K562 (cell line): Measurements from ENCODE around the gene GIGYF2. TPM values are rescaled to one million over a fixed set of nuclear protein-coding genes. Genes with fewer than 3 reads are reported as not detected.

Experiments
- ATAC-seq: fragments of 200-7000 bp; cut with Tn5 transposase; 3 replicates; pipeline ENCODE4 v1.9.1; 2020; ENCODE audit warnings: moderate library complexity
- BruUV-seq: library from RNA; stranded (reverse); fragments of 400-500 nt; replicated peaks from 2 replicates; lab custom pipeline; 2021; lab: Mats Ljungman, UMichigan
- CTCF ChIA-PET: fragments of 300-600 bp; formaldehyde crosslinking; extraction: SDS; loops from one replicate; lab custom pipeline; 2021; ENCODE audit warnings: low intra/inter-chr PET ratio; lab: Yijun Ruan, JAX
- POLR2A ChIA-PET: fragments of 300-600, 350-650 bp; sonication (Branson Sonifier 250); formaldehyde crosslinking; extraction: SDS; loops from one replicate; lab custom pipeline; 2021; ENCODE audit warnings: antibody characterized with exemption, inconsistent platforms; lab: Yijun Ruan, JAX
- DNase-seq, 4 experiments: peaks; one replicate each; pipeline versions ENCODE4 v3.0.0 to v3.0.0-alpha.2; 2011 to 2018; ENCODE audit warnings: low spot score in 3 of 4, mixed read lengths in 3 of 4; ENCODE audit errors: extremely low read depth in 1 of 4
- FAIRE-seq: peaks from 2 replicates; lab custom pipeline; 2011; peaks lifted over from hg19 to GRCh38; lab: Jason Lieb, UNC
- H2AFZ ChIP-seq: 2 replicates; pipeline ENCODE4 v1.6.0; 2011; ENCODE audit warnings: low read depth, low read length, control low read depth, inconsistent platforms
- H3K27ac ChIP-seq: fragments of 200-600 bp; 3 replicates; pipeline ENCODE4 v1.8.0; 2011; ENCODE audit warnings: low read depth, mild to moderate bottlenecking, control low read depth, inconsistent platforms, low read length, moderate library complexity, mixed read lengths; ENCODE audit errors: extremely low read depth
- H3K27me3 ChIP-seq, 2 experiments: fragments of 300-600 bp in 1 of 2; 2 replicates in 1 of 2; 3 replicates in 1 of 2; pipeline versions ENCODE4 v1.6.0 to v1.8.0; 2011; ENCODE audit warnings: inconsistent platforms in 2 of 2, low read length in 2 of 2, mild to moderate bottlenecking in 1 of 2, mixed read lengths in 1 of 2, moderate library complexity in 1 of 2; ENCODE audit not compliant: control insufficient read depth in 2 of 2, insufficient read depth in 2 of 2
- H3K36me3 ChIP-seq: fragments of 300-600 bp; 3 replicates; pipeline ENCODE4 v1.8.0; 2011; ENCODE audit warnings: mild to moderate bottlenecking, low read length, inconsistent platforms; ENCODE audit not compliant: control insufficient read depth, insufficient read depth
- H3K4me1 ChIP-seq, 2 experiments: fragments of 200-600 bp in 1 of 2; replicated peaks in 1 of 2; 2 replicates in 1 of 2; 3 replicates in 1 of 2; pipeline versions ENCODE4 v1.5.1 to v1.8.0; 2011; ENCODE audit warnings: inconsistent platforms in 2 of 2, low read length in 2 of 2, mild to moderate bottlenecking in 1 of 2, mixed read lengths in 1 of 2, moderate library complexity in 1 of 2; ENCODE audit not compliant: control insufficient read depth in 2 of 2, insufficient read depth in 2 of 2
- H3K4me2 ChIP-seq: 2 replicates; pipeline ENCODE4 v1.6.1; 2011; ENCODE audit warnings: low read length, control low read depth, inconsistent platforms, mixed read lengths; ENCODE audit not compliant: insufficient read depth
- H3K4me3 ChIP-seq: fragments of 200-600 bp; sonication (generic), shearing (Covaris generic); 2 replicates; pipeline ENCODE4 v1.5.1; 2016; ENCODE audit warnings: control low read depth, inconsistent platforms
- H3K79me2 ChIP-seq: fragments of 200-600 bp; 3 replicates; pipeline ENCODE4 v1.8.0; 2011; ENCODE audit warnings: low read length, inconsistent platforms; ENCODE audit not compliant: control insufficient read depth, insufficient read depth
- H3K9ac ChIP-seq, 2 experiments: 2 replicates each; pipeline versions ENCODE4 v1.6.0 to v1.6.1; 2011; ENCODE audit warnings: low read depth in 2 of 2, low read length in 2 of 2, control low read depth in 1 of 2, inconsistent platforms in 1 of 2, mild to moderate bottlenecking in 1 of 2, mixed read lengths in 1 of 2; ENCODE audit not compliant: insufficient read depth in 1 of 2
- H3K9me1 ChIP-seq: one replicate; pipeline ENCODE4 v1.6.0; 2011; ENCODE audit warnings: inconsistent platforms, mild to moderate bottlenecking, low read length, moderate library complexity; ENCODE audit not compliant: control insufficient read depth, insufficient read depth
- H3K9me3 ChIP-seq: replicated peaks from 2 replicates; pipeline ENCODE4 v1.5.1; 2011; ENCODE audit warnings: low read depth, low read length, inconsistent platforms; ENCODE audit not compliant: control insufficient read depth, insufficient read depth
- H4K20me1 ChIP-seq: replicated peaks from 2 replicates; pipeline ENCODE4 v1.6.1; 2011; ENCODE audit warnings: low read length, inconsistent platforms, mixed read lengths; ENCODE audit not compliant: control insufficient read depth, insufficient read depth
- CAMTA2 ChIP-seq: fragments of 250-450 bp; sonication (Bioruptor Pico); conservative IDR thresholded peaks from 2 replicates; pipeline ENCODE4 v1.5.1; 2022
- ELF1 ChIP-seq: fragments of 200-800 bp; sonication (Bioruptor generic); IDR thresholded peaks from 2 replicates; pipeline ENCODE4 v1.6.1; 2016; ENCODE audit warnings: missing genetic modification characterization, missing compliant biosample characterization
- EWSR1 ChIP-seq: fragments of 450-650 bp; IDR thresholded peaks from 2 replicates; pipeline ENCODE4 v1.6.1; 2018; ENCODE audit warnings: borderline replicate concordance, mild to moderate bottlenecking, low read depth, moderate library complexity; ENCODE audit not compliant: partially characterized antibody
- HMG20B ChIP-seq: fragments of 250-450 bp; sonication (Bioruptor Pico); IDR thresholded peaks from 2 replicates; pipeline ENCODE4 v1.5.0; 2021; ENCODE audit warnings: mild to moderate bottlenecking
- HNRNPL ChIP-seq: fragments of 200-400 bp; formaldehyde crosslinking; IDR thresholded peaks from 2 replicates; pipeline ENCODE4 v1.6.1; 2017; ENCODE audit warnings: low read depth, mild to moderate bottlenecking, low read length
- NFE2 ChIP-seq: IDR thresholded peaks from 2 replicates; pipeline ENCODE4 v1.6.1; 2014; ENCODE audit warnings: antibody characterized with exemption, low read depth
- NR4A1 ChIP-seq, 2 experiments: fragments of 250-450 bp in 1 of 2; fragments of 450-650 bp in 1 of 2; sonication (Bioruptor Pico) in 1 of 2; IDR thresholded peaks; 2 replicates each; pipeline versions ENCODE4 v1.4.0 to v1.6.1; 2016 to 2020; ENCODE audit warnings: mild to moderate bottlenecking in 2 of 2, missing compliant biosample characterization in 1 of 2, missing genetic modification characterization in 1 of 2, moderate library complexity in 1 of 2
- PML ChIP-seq: IDR thresholded peaks from 2 replicates; pipeline ENCODE4 v1.6.1; 2012; ENCODE audit warnings: low read length, inconsistent platforms
- PURB ChIP-seq: sonication (generic); formaldehyde crosslinking; IDR thresholded peaks from 2 replicates; pipeline ENCODE4 v1.9.0; 2021; ENCODE audit warnings: low read depth, mild to moderate bottlenecking, missing genetic modification reagents
- RBM34 ChIP-seq: fragments of 200-400 bp; formaldehyde crosslinking; IDR thresholded peaks from 2 replicates; pipeline ENCODE4 v1.6.1; 2018; ENCODE audit warnings: low read length, borderline replicate concordance; ENCODE audit not compliant: insufficient read depth
- RCOR1 ChIP-seq, 2 experiments: IDR thresholded peaks; 2 replicates each; pipeline ENCODE4 v1.6.1; 2012; ENCODE audit warnings: low read depth in 2 of 2, low read length in 2 of 2, borderline replicate concordance in 1 of 2, improper control_type of control experiment in 1 of 2
- SUPT5H ChIP-seq: fragments of 450-650 bp; IDR thresholded peaks from 2 replicates; pipeline ENCODE4 v1.6.1; 2016
- TEAD4 ChIP-seq, 2 experiments: sonication (generic) in 1 of 2; formaldehyde crosslinking in 1 of 2; IDR thresholded peaks; 2 replicates each; pipeline versions ENCODE4 v1.6.1 to v1.8.0; 2012 to 2022; ENCODE audit warnings: borderline replicate concordance in 1 of 2, inconsistent platforms in 1 of 2, low read length in 1 of 2, mild to moderate bottlenecking in 1 of 2, missing genetic modification reagents in 1 of 2
- ZNF263 ChIP-seq: sonication (generic); formaldehyde crosslinking; IDR thresholded peaks from 2 replicates; pipeline ENCODE4 v1.8.0; 2022; ENCODE audit warnings: mild to moderate bottlenecking, missing genetic modification reagents, borderline replicate concordance
- ZNF79 ChIP-seq: fragments of 250-450 bp; sonication (Bioruptor Pico); IDR thresholded peaks from 2 replicates; pipeline ENCODE4 v1.4.0; 2020; ENCODE audit warnings: low read depth, mild to moderate bottlenecking, moderate library complexity
- WGBS: fragments of 100-300 bp; shearing (Covaris generic); methylation state at CpG from one replicate; pipeline ENCODE4 v1.1.6; 2016; ENCODE audit warnings: low coverage, mixed read lengths; ENCODE audit not compliant: insufficient coverage; ENCODE audit errors: missing lambda C conversion rate; 5-methylcytosine and 5-hydroxymethylcytosine counted together
- in situ Hi-C: fragments of 300-500 bp; cut with MboI; formaldehyde crosslinking; loops from 4 replicates; pipeline ENCODE4 v1.15.0; 2018; ENCODE audit warnings: inconsistent platforms, mixed read lengths
- intact Hi-C: fragments of 100-400 bp; cut with micrococcal nuclease; formaldehyde crosslinking; loops from 2 replicates; pipeline ENCODE4 v1.14.2; 2022
- polyA plus RNA-seq, 8 experiments: library from polyadenylated mRNA; depleted of rRNA in 4 of 8; stranded (reverse) in 5 of 8; unstranded in 3 of 8; fragments of >200 nt; fragmentation: Nextera tagmentation in 2 of 8; fragmentation: Illumina TruSeq in 1 of 8; extraction: Ambion mirVana in 2 of 8; extraction: Trizol in 1 of 8; gene quantifications; 2 replicates each; pipeline versions ENCODE4 v1.2.1 to v1.2.3, GENCODE V29; 2011 to 2014; ENCODE audit warnings: inconsistent platforms in 1 of 8, missing spikeins in 1 of 8
- total RNA-seq, 7 experiments: library from RNA; depleted of rRNA in 6 of 7; stranded (reverse); fragments of >200 nt in 6 of 7; fragmentation: Illumina TruSeq in 2 of 7; extraction: Trizol in 2 of 7; gene quantifications; 2 replicates each; pipeline versions ENCODE4 v1.2.1 to v1.2.3, GENCODE V29; 2011 to 2021; ENCODE audit warnings: low replicate concordance in 1 of 7

GIGYF2 gene
- total and polyA plus RNA-seq, 9 of the 15 experiments (the other 6 are each of a cell fraction or from before 2014, with no cell fraction given), result 12.7 to 52.7 (median 34.9) TPM

GRCh38 chr2:232816657-232817056 is 119.5 kb downstream of the GIGYF2 start:
- Histone ChIP-seq H3K36me3 (peaks cover 72% of the 10 kb centered on the region), H3K27ac (no peak overlapping the region), H3K27me3 (no peaks in the 10 kb centered on the region), H3K9me1 (no peaks in the 10 kb centered on the region), H3K9me3 (no peaks in the 10 kb centered on the region), H3K4me3 (no peak overlapping the region), H3K4me1 (no peaks in the 10 kb centered on the region), H3K9ac (no peak overlapping the region), H3K79me2 (no peaks in the 10 kb centered on the region), H2AFZ (no peak overlapping the region), H4K20me1 (no peaks in the 10 kb centered on the region), H3K4me2 (no peak overlapping the region)
- no TSS peak for BruUV-seq
- CTCF ChIA-PET, result no interaction called here
- 59% methylated on average over 2 of the region's 10 CpGs for WGBS
- DNase-seq (no peak), FAIRE-seq (no peak), ATAC-seq (no peak)
- POLR2A ChIA-PET, result no interaction called here
- intact Hi-C loops, result no loop called here
- TF ChIP-seq SUPT5H, result no peak
- no peak for TF ChIP-seq ZNF79 (CRISPR knock-in tag)
- no peak for TF ChIP-seq RCOR1 (IDR thresholded peaks at IDR 0.05; ENCODE audit: borderline replicate concordance in 1 of 2, low read depth in 2 of 2, low read length in 2 of 2)
- TF ChIP-seq PURB (CRISPR knock-in tag), result no peak
- in situ Hi-C loops, result no loop called here

DNA sequence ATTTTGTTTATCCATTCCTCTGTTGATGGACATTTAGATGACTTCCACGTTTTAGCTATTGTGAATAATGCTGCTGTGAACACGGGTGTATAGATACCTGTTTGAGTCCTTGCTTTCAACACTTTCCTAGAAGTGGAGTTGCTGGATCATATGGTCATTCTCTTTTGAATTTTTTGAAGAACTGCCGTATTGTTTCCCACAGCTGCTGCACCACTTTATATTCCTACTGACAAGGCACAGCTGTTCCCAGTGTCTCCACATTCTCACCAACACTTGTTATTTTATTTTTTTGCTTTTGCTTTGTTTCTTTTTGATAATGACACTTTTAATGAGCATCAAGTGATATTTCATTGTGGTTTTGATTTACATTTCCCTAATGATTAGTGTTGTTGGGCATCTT is 120.6 kb downstream of the GIGYF2 start:
- Histone ChIP-seq H3K4me1 (no peaks in the 10 kb centered on the region), H3K9ac (no peak overlapping the region), H3K27me3 (no peaks in the 10 kb centered on the region), H3K9me1 (no peaks in the 10 kb centered on the region), H4K20me1 (no peaks in the 10 kb centered on the region), H3K4me2 (no peak overlapping the region), H3K79me2 (no peaks in the 10 kb centered on the region), H3K9me3 (no peaks in the 10 kb centered on the region), H3K27ac (no peak overlapping the region), H3K4me3 (no peak overlapping the region), H3K36me3 (peaks cover 66% of the 10 kb centered on the region), H2AFZ (no peak overlapping the region)
- TF ChIP-seq CAMTA2 (no peak), RBM34 (no peak), EWSR1 (no peak), NR4A1 (CRISPR knock-in tag; IDR thresholded peaks at IDR 0.05) (no peak), NR4A1 (tag; IDR thresholded peaks at IDR 0.05) (no peak), PML (no peak), ZNF263 (CRISPR knock-in tag) (no peak), NFE2 (no peak), HNRNPL (no peak), ELF1 (tag) (no peak), HMG20B (CRISPR knock-in tag) (no peak), TEAD4 (IDR thresholded peaks at IDR 0.05; ENCODE audit: low read length) (no peak), TEAD4 (CRISPR knock-in tag; IDR thresholded peaks at IDR 0.05; ENCODE audit: borderline replicate concordance) (no peak)
- POLR2A ChIA-PET, result interaction anchor here (1.8 kb wide), 1 partner anchor 9 kb away, joined by 6 read pairs; no protein-coding TSS in a partner anchor
- DNase-seq (no peak), ATAC-seq (no peak), FAIRE-seq (no peak)
- CTCF ChIA-PET, result no interaction called here
- 76% methylated on average over 3 of the region's 3 CpGs for WGBS
- in situ Hi-C loops (no loop called here), intact Hi-C loops (no loop called here)
- BruUV-seq, result no TSS peak
